SK-N-SH (cell line): ENCODE data around the gene APBA2. TPM values are rescaled to one million over a fixed set of nuclear protein-coding genes. Genes with fewer than 3 reads are reported as not detected.

ENCODE experiments used
- CTCF ChIA-PET: fragments of 300-600, 350-600 bp; formaldehyde crosslinking; extraction: SDS; loops from one replicate; lab custom pipeline; 2021; lab: Yijun Ruan, JAX
- POLR2A ChIA-PET: fragments of 350-600 bp; sonication (Branson Sonifier 250); formaldehyde crosslinking; extraction: SDS; loops from one replicate; lab custom pipeline; 2020; ENCODE audit warnings: antibody characterized with exemption, inconsistent platforms; lab: Yijun Ruan, JAX
- DNase-seq: peaks from one replicate; pipeline ENCODE4 v3.0.0; 2012
- H2AFZ ChIP-seq: fragments of 200-600 bp; sonication (generic); 2 replicates; pipeline ENCODE4 v1.8.1; 2016; ENCODE audit warnings: antibody characterized with exemption, mild to moderate bottlenecking, low read depth
- H3F3A ChIP-seq: fragments of 200-600 bp; sonication (generic); replicated peaks from 2 replicates; pipeline ENCODE3; 2016; ENCODE audit warnings: antibody characterized with exemption, mild to moderate bottlenecking; ENCODE audit not compliant: insufficient read depth
- H3K27ac ChIP-seq, 2 experiments: fragments of 200-500 bp in 1 of 2; fragments of 200-600 bp in 1 of 2; sonication (Bioruptor generic) in 1 of 2; sonication (generic), shearing (Covaris generic) in 1 of 2; 2 replicates each; pipeline versions ENCODE4 v1.5.1 to v1.6.1; 2014 to 2016; ENCODE audit warnings: low read depth in 2 of 2, inconsistent platforms in 1 of 2, low read length in 1 of 2, mild to moderate bottlenecking in 1 of 2, mixed read lengths in 1 of 2
- H3K27me3 ChIP-seq: fragments of 200-600 bp; sonication (generic), shearing (Covaris generic); 2 replicates; pipeline ENCODE4 v1.6.1; 2016; ENCODE audit warnings: mixed run types; ENCODE audit not compliant: insufficient read depth
- H3K36me3 ChIP-seq, 2 experiments: fragments of 200-500 bp in 1 of 2; fragments of 200-600 bp in 1 of 2; sonication (Bioruptor generic) in 1 of 2; sonication (generic) in 1 of 2; replicated peaks in 1 of 2; 2 replicates each; pipeline versions ENCODE3 to v1.5.1; 2014 to 2016; ENCODE audit warnings: low read length in 1 of 2, mild to moderate bottlenecking in 1 of 2; ENCODE audit not compliant: insufficient read depth in 2 of 2, control insufficient read depth in 1 of 2
- H3K4me1 ChIP-seq, 2 experiments: fragments of 200-500 bp in 1 of 2; fragments of 200-600 bp in 1 of 2; sonication (Bioruptor generic) in 1 of 2; sonication (generic), shearing (Covaris generic) in 1 of 2; 2 replicates each; pipeline versions ENCODE4 v1.5.1 to v1.6.1; 2014 to 2016; ENCODE audit warnings: low read depth in 1 of 2, low read length in 1 of 2, mixed run types in 1 of 2; ENCODE audit not compliant: insufficient read depth in 2 of 2, control insufficient read depth in 1 of 2
- H3K4me2 ChIP-seq: fragments of 200-600 bp; sonication (generic), shearing (Covaris generic); 2 replicates; pipeline ENCODE4 v1.6.1; 2017; ENCODE audit warnings: mixed run types
- H3K4me3 ChIP-seq, 2 experiments: fragments of 200-500 bp in 1 of 2; fragments of 200-600 bp in 1 of 2; sonication (Bioruptor generic) in 1 of 2; sonication (generic), shearing (Covaris generic) in 1 of 2; 2 replicates each; pipeline versions ENCODE4 v1.5.1 to v1.8.1; 2014 to 2016; ENCODE audit warnings: low read depth in 2 of 2, inconsistent platforms in 1 of 2, low read length in 1 of 2, mild to moderate bottlenecking in 1 of 2, mixed read lengths in 1 of 2, moderate library complexity in 1 of 2
- H3K79me2 ChIP-seq: fragments of 200-600 bp; sonication (generic); 2 replicates; pipeline ENCODE4 v1.8.1; 2017; ENCODE audit warnings: mild to moderate bottlenecking; ENCODE audit not compliant: insufficient read depth
- H3K9ac ChIP-seq: fragments of 200-600 bp; sonication (generic); 2 replicates; pipeline ENCODE4 v1.6.1; 2017; ENCODE audit warnings: mixed run types
- H3K9me2 ChIP-seq: fragments of 200-600 bp; sonication (generic); 2 replicates; pipeline ENCODE4 v1.6.1; 2017; ENCODE audit warnings: mixed run types
- H3K9me3 ChIP-seq: fragments of 200-600 bp; sonication (generic); 2 replicates; pipeline ENCODE4 v1.6.1; 2017; ENCODE audit warnings: mixed run types, mild to moderate bottlenecking, moderate library complexity
- H4K20me1 ChIP-seq: fragments of 200-600 bp; sonication (generic); 2 replicates; pipeline ENCODE4 v1.6.1; 2017; ENCODE audit warnings: mild to moderate bottlenecking, mixed run types; ENCODE audit not compliant: insufficient read depth
- CHD2 ChIP-seq: fragments of 150-350 bp; IDR thresholded peaks from 2 replicates; pipeline ENCODE4 v1.6.1; 2018; ENCODE audit warnings: low read length; ENCODE audit not compliant: partially characterized antibody
- ELF1 ChIP-seq: IDR thresholded peaks from 2 replicates; pipeline ENCODE4 v1.4.0; 2012
- EP300 ChIP-seq, 2 experiments: IDR thresholded peaks; 2 replicates each; pipeline versions ENCODE4 v1.4.0 to v1.6.1; 2012; ENCODE audit warnings: borderline replicate concordance in 1 of 2, low read depth in 1 of 2, low read length in 1 of 2
- EZH2phosphoT487 ChIP-seq: fragments of 200-600 bp; sonication (generic); IDR thresholded peaks from 2 replicates; pipeline ENCODE4 v1.6.1; 2017; ENCODE audit warnings: low read depth, mixed run types, mild to moderate bottlenecking, antibody characterized with exemption, moderate library complexity, borderline replicate concordance
- FOSL2 ChIP-seq: IDR thresholded peaks from 2 replicates; pipeline ENCODE4 v1.4.0; 2012; ENCODE audit warnings: low read depth, mild to moderate bottlenecking, moderate library complexity, borderline replicate concordance
- FOXJ3 ChIP-seq: sonication (generic); formaldehyde crosslinking; IDR thresholded peaks from 2 replicates; pipeline ENCODE4 v1.5.1; 2020; ENCODE audit warnings: mild to moderate bottlenecking, missing genetic modification reagents
- FOXM1 ChIP-seq: IDR thresholded peaks from 2 replicates; pipeline ENCODE4 v1.4.0; 2012; ENCODE audit warnings: low read depth, mild to moderate bottlenecking
- GABPA ChIP-seq: IDR thresholded peaks from 2 replicates; pipeline ENCODE4 v1.4.0; 2012; ENCODE audit warnings: low read depth, mild to moderate bottlenecking
- GATA2 ChIP-seq: sonication (generic); formaldehyde crosslinking; IDR thresholded peaks from 2 replicates; pipeline ENCODE4 v1.5.0; 2020; ENCODE audit warnings: mild to moderate bottlenecking, missing genetic modification reagents
- JUND ChIP-seq: IDR thresholded peaks from 2 replicates; pipeline ENCODE4 v1.4.0; 2012
- MEF2A ChIP-seq: IDR thresholded peaks from 2 replicates; pipeline ENCODE4 v1.4.0; 2012; ENCODE audit warnings: low read depth, borderline replicate concordance
- MXI1 ChIP-seq: IDR thresholded peaks from 2 replicates; pipeline ENCODE4 v1.6.1; 2012; ENCODE audit warnings: mild to moderate bottlenecking, low read depth, low read length, improper control_type of control experiment
- NFIC ChIP-seq: IDR thresholded peaks from 2 replicates; pipeline ENCODE4 v1.4.0; 2012; ENCODE audit warnings: borderline replicate concordance
- PBX3 ChIP-seq: IDR thresholded peaks from 2 replicates; pipeline ENCODE4; 2012
- POLR2AphosphoS5 ChIP-seq: IDR thresholded peaks from 2 replicates; pipeline ENCODE4 v1.6.1; 2012; ENCODE audit warnings: low read depth, low read length
- RAD21 ChIP-seq: IDR thresholded peaks from 2 replicates; pipeline ENCODE4 v1.6.1; 2012; ENCODE audit warnings: mild to moderate bottlenecking, low read length
- RCOR1 ChIP-seq: fragments of 150-350 bp; IDR thresholded peaks from 2 replicates; pipeline ENCODE4 v1.6.1; 2017; ENCODE audit warnings: antibody characterized with exemption, low read length
- REST ChIP-seq: IDR thresholded peaks from 2 replicates; pipeline ENCODE4 v1.6.1; 2012; ENCODE audit warnings: mild to moderate bottlenecking, low read depth, low read length, moderate library complexity
- SIN3A ChIP-seq: IDR thresholded peaks from 2 replicates; pipeline ENCODE4 v1.6.1; 2012; ENCODE audit warnings: low read depth, mild to moderate bottlenecking, low read length, moderate library complexity, borderline replicate concordance
- SMC3 ChIP-seq: IDR thresholded peaks from 2 replicates; pipeline ENCODE4 v1.6.1; 2012; ENCODE audit warnings: low read depth, low read length, improper control_type of control experiment
- TEAD4 ChIP-seq: IDR thresholded peaks from 2 replicates; pipeline ENCODE4 v1.4.0; 2012; ENCODE audit warnings: mild to moderate bottlenecking, borderline replicate concordance; ENCODE audit not compliant: insufficient read depth
- USF1 ChIP-seq: IDR thresholded peaks from 2 replicates; pipeline ENCODE4 v1.4.0; 2012; ENCODE audit warnings: low read depth, borderline replicate concordance
- USF2 ChIP-seq: fragments of 150-350 bp; IDR thresholded peaks from 2 replicates; pipeline ENCODE4 v1.6.1; 2017; ENCODE audit warnings: antibody characterized with exemption, low read length, low read depth, borderline replicate concordance
- YY1 ChIP-seq: IDR thresholded peaks from 2 replicates; pipeline ENCODE4 v1.4.0; 2012; ENCODE audit warnings: low read depth, mild to moderate bottlenecking
- WGBS: methylation state at CpG from one replicate; pipeline ENCODE4 v1.1.6; 2017; ENCODE audit warnings: low lambda C conversion rate; 5-methylcytosine and 5-hydroxymethylcytosine counted together
- polyA plus RNA-seq, 3 experiments: library from polyadenylated mRNA; depleted of rRNA; stranded (reverse); fragments of >200 nt; gene quantifications; 2 replicates each; pipeline ENCODE4 v1.2.3, GENCODE V29; 2012

Gene APBA2
- polyA plus RNA-seq, 1 of the 3 experiments (the other 2 are of a cell fraction): 12.7 TPM

- TF ChIP-seq ELF1: no peak
- no peak for TF ChIP-seq EZH2phosphoT487
- TF ChIP-seq FOSL2: no peak
- TF ChIP-seq SMC3: no peak
- TF ChIP-seq GABPA: no peak
- TF ChIP-seq EP300 (IDR thresholded peaks at IDR 0.05; ENCODE audit: borderline replicate concordance in 1 of 2, low read depth in 1 of 2, low read length in 1 of 2): no peak
- no peak for TF ChIP-seq GATA2 (CRISPR knock-in tag)
- no peak for TF ChIP-seq REST
- TF ChIP-seq MXI1: no peak
- TF ChIP-seq NFIC: no peak
- TF ChIP-seq RAD21: no peak
- TF ChIP-seq, all 33 proteins: peak for 0
- no peaks in the 10 kb centered on the region for H3K9me2 ChIP-seq
- H3K79me2 ChIP-seq: no peaks in the 10 kb centered on the region
- no peak overlapping the region for H3K4me3 ChIP-seq
- DNase-seq: no peak
- H3K4me2 ChIP-seq: no peak overlapping the region
- no peak overlapping the region for H3K9ac ChIP-seq
- H3K27ac ChIP-seq: no peak overlapping the region
- no peaks in the 10 kb centered on the region for H4K20me1 ChIP-seq
- H3K4me1 ChIP-seq: no peaks in the 10 kb centered on the region
- WGBS: 93% methylated on average over 9 of the region's 11 CpGs
- ChIA-PET CTCF (no interaction called here), POLR2A (no interaction called here)
- no peaks in the 10 kb centered on the region for H3K36me3 ChIP-seq
- H3K27me3 ChIP-seq: no peaks in the 10 kb centered on the region
- H3F3A ChIP-seq: no peaks in the 10 kb centered on the region
- H2AFZ ChIP-seq: no peak overlapping the region
- no peaks in the 10 kb centered on the region for H3K9me3 ChIP-seq
Observed at GRCh38 chr15:28943611-28944230, 57.9 kb downstream of the APBA2 start.

GRCh38 chr15:28944286-28944685 is 58.5 kb downstream of the APBA2 start:
- POLR2A ChIA-PET: no interaction called here
- Histone ChIP-seq H3K4me1 (no peaks in the 10 kb centered on the region), H3F3A (no peaks in the 10 kb centered on the region), H3K9me3 (no peaks in the 10 kb centered on the region), H3K9me2 (no peaks in the 10 kb centered on the region), H3K4me3 (no peak overlapping the region), H4K20me1 (no peaks in the 10 kb centered on the region), H3K79me2 (no peaks in the 10 kb centered on the region), H3K9ac (no peak overlapping the region), H3K36me3 (no peaks in the 10 kb centered on the region), H3K27ac (no peak overlapping the region), H3K27me3 (no peaks in the 10 kb centered on the region), H3K4me2 (no peak overlapping the region), H2AFZ (no peak overlapping the region)
- no peak for TF ChIP-seq NFIC
- TF ChIP-seq POLR2AphosphoS5: no peak
- TF ChIP-seq ELF1: no peak
- TF ChIP-seq USF1: no peak
- TF ChIP-seq CHD2: no peak
- TF ChIP-seq RCOR1: no peak
- no peak for TF ChIP-seq JUND
- TF ChIP-seq YY1: no peak
- no peak for TF ChIP-seq RAD21
- no peak for TF ChIP-seq TEAD4
- TF ChIP-seq USF2: no peak
- TF ChIP-seq FOXM1: no peak
- TF ChIP-seq FOXJ3: no peak
- TF ChIP-seq SIN3A: no peak
- TF ChIP-seq MXI1: no peak
- TF ChIP-seq MEF2A: no peak
- no peak for TF ChIP-seq PBX3
- CTCF ChIA-PET: no interaction called here
- no peak for DNase-seq
- WGBS: 92% methylated on average over 16 of the region's 16 CpGs
